ENCODE measurements around the gene ARMH3.

- TF ChIP-seq CTCF (conservative IDR thresholded peaks at IDR 0.05 in 1 of 2, IDR thresholded peaks at IDR 0.05 in 1 of 2; ENCODE audit: extremely low read depth in 1 of 2, insufficient read depth in 1 of 2, low read depth in 1 of 2, low read length in 2 of 2) (no peak), EZH2 (IDR thresholded peaks at IDR 0.05; ENCODE audit: borderline replicate concordance, low read length) (no peak)
Measured at GRCh38 chr10:101824736-101825135, 231.2 kb downstream of the ARMH3 start.

All from mammary epithelial cell (primary cell).